Measurements from ENCODE around the gene ATP11C. TPM values are rescaled to one million over a fixed set of nuclear protein-coding genes. Genes with fewer than 3 reads are reported as not detected.

ATP11C gene
- total and polyA plus RNA-seq, 12 donors, result 3.3 to 29.9 (median 17.0) TPM

GRCh38 chrX:139751053-139751452, 181.8 kb downstream of the ATP11C start:
- no peak for DNase-seq
- 67 to 93% (median 81%) methylated on average over 3 of the region's 3 CpGs for whole genome bisulfite sequencing, 4 donors
- Histone ChIP-seq H3K36me3 (replicated peaks in 1 of 2) (no peaks in the 10 kb centered on the region), H3K4me3 (no peak overlapping the region), H3K9me3 (replicated peaks in 1 of 3) (peaks cover 0 to 18% (median 0%) of the 10 kb centered on the region in 3 donors), H3K4me1 (replicated peaks in 1 of 2) (no peaks in the 10 kb centered on the region), H3K27ac (no peak overlapping the region), H3K27me3 (no peaks in the 10 kb centered on the region)
- intact Hi-C loops (cut with DNase I), result no loop called here
- TF ChIP-seq POLR2A (IDR thresholded peaks at IDR 0.05), result no peak
- TF ChIP-seq, protein P1, sequence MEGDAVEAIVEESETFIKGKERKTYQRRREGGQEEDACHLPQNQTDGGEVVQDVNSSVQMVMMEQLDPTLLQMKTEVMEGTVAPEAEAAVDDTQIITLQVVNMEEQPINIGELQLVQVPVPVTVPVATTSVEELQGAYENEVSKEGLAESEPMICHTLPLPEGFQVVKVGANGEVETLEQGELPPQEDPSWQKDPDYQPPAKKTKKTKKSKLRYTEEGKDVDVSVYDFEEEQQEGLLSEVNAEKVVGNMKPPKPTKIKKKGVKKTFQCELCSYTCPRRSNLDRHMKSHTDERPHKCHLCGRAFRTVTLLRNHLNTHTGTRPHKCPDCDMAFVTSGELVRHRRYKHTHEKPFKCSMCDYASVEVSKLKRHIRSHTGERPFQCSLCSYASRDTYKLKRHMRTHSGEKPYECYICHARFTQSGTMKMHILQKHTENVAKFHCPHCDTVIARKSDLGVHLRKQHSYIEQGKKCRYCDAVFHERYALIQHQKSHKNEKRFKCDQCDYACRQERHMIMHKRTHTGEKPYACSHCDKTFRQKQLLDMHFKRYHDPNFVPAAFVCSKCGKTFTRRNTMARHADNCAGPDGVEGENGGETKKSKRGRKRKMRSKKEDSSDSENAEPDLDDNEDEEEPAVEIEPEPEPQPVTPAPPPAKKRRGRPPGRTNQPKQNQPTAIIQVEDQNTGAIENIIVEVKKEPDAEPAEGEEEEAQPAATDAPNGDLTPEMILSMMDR (IDR thresholded peaks at IDR 0.05), result no peak

DNA sequence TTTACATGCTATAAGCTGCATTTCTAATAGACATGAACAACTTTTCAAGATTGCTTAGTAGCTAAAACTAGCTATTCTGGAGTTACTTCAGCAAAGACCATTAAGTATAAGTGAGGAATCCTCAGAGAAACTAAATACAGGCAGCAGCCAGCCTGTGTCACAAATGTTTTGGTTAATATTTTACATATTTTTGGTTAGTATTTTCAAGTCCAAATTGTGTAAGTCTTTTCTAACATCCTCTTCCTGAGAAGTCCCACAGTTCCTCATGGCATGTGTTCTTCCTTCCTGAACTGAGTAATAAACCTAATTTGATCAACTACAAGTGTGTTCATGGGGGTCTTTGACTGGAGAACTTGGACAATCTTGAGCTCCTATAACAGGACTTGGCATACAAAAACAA, 182.5 kb downstream of the ATP11C start:
- intact Hi-C loops (cut with DNase I), result no loop called here
- Histone ChIP-seq H3K36me3 (replicated peaks in 1 of 2) (no peaks in the 10 kb centered on the region), H3K27ac (no peak overlapping the region), H3K27me3 (no peaks in the 10 kb centered on the region), H3K9me3 (replicated peaks in 1 of 3) (peaks cover 0 to 18% (median 0%) of the 10 kb centered on the region in 3 donors), H3K4me3 (no peak overlapping the region), H3K4me1 (replicated peaks in 1 of 2) (no peaks in the 10 kb centered on the region)
- DNase-seq, result no peak
- no peak for TF ChIP-seq POLR2A (IDR thresholded peaks at IDR 0.05)
- TF ChIP-seq, protein P1 (IDR thresholded peaks at IDR 0.05), result no peak

- intact Hi-C loops (cut with DNase I), result no loop called here
- no peak for DNase-seq
- H3K36me3 ChIP-seq (replicated peaks in 1 of 2), result no peaks in the 10 kb centered on the region
- no peaks in the 10 kb centered on the region for H3K4me1 ChIP-seq (replicated peaks in 1 of 2)
- no peaks in the 10 kb centered on the region for H3K9me3 ChIP-seq (replicated peaks in 1 of 3)
- no peak overlapping the region for H3K27ac ChIP-seq
- TF ChIP-seq POLR2A (IDR thresholded peaks at IDR 0.05), result no peak
- TF ChIP-seq, protein P1 (IDR thresholded peaks at IDR 0.05), result no peak
- H3K4me3 ChIP-seq, result no peak overlapping the region
- H3K27me3 ChIP-seq, result no peaks in the 10 kb centered on the region
- 56 to 79% (median 66%) methylated on average over 2 of the region's 2 CpGs for WGBS, 4 donors
Observed at GRCh38 chrX:139739138-139739537, 193.7 kb downstream of the ATP11C start.

- Histone ChIP-seq H3K4me1 (replicated peaks in 1 of 2) (no peaks in the 10 kb centered on the region), H3K27ac (no peak overlapping the region), H3K9me3 (replicated peaks in 1 of 3) (no peaks in the 10 kb centered on the region), H3K36me3 (replicated peaks in 1 of 2) (no peaks in the 10 kb centered on the region), H3K4me3 (no peak overlapping the region), H3K27me3 (no peaks in the 10 kb centered on the region)
- intact Hi-C loops (cut with DNase I), result no loop called here
- no peak for TF ChIP-seq POLR2A (IDR thresholded peaks at IDR 0.05)
- TF ChIP-seq, protein P1 (IDR thresholded peaks at IDR 0.05), result no peak
- DNase-seq, result no peak
Observed at GRCh38 chrX:139738581-139738980, 194.3 kb downstream of the ATP11C start.

Data from adrenal gland (tissue), 12 donors.